Myocyte (in vitro differentiated cells): ENCODE data around the gene RGS12. TPM values are rescaled to one million over a fixed set of nuclear protein-coding genes. Genes with fewer than 3 reads are reported as not detected.
A peak's percentile ranks its signal among the peaks of the same experiment; 100 is the strongest.

Experiments used
- DNase-seq: peaks from one replicate; pipeline ENCODE4 v3.0.0-alpha.2; 2012; ENCODE audit warnings: low read depth
- polyA plus RNA-seq: library from polyadenylated mRNA; unstranded; fragments of >200 nt; gene quantifications from one replicate; pipeline ENCODE4 v1.2.1, GENCODE V29; 2012; ENCODE audit warnings: missing spikeins
- total RNA-seq: library from RNA; depleted of rRNA; stranded (reverse); fragments of >200 nt; gene quantifications from 2 replicates; pipeline ENCODE4 v1.2.3, GENCODE V29; 2014

Gene RGS12, protein sequence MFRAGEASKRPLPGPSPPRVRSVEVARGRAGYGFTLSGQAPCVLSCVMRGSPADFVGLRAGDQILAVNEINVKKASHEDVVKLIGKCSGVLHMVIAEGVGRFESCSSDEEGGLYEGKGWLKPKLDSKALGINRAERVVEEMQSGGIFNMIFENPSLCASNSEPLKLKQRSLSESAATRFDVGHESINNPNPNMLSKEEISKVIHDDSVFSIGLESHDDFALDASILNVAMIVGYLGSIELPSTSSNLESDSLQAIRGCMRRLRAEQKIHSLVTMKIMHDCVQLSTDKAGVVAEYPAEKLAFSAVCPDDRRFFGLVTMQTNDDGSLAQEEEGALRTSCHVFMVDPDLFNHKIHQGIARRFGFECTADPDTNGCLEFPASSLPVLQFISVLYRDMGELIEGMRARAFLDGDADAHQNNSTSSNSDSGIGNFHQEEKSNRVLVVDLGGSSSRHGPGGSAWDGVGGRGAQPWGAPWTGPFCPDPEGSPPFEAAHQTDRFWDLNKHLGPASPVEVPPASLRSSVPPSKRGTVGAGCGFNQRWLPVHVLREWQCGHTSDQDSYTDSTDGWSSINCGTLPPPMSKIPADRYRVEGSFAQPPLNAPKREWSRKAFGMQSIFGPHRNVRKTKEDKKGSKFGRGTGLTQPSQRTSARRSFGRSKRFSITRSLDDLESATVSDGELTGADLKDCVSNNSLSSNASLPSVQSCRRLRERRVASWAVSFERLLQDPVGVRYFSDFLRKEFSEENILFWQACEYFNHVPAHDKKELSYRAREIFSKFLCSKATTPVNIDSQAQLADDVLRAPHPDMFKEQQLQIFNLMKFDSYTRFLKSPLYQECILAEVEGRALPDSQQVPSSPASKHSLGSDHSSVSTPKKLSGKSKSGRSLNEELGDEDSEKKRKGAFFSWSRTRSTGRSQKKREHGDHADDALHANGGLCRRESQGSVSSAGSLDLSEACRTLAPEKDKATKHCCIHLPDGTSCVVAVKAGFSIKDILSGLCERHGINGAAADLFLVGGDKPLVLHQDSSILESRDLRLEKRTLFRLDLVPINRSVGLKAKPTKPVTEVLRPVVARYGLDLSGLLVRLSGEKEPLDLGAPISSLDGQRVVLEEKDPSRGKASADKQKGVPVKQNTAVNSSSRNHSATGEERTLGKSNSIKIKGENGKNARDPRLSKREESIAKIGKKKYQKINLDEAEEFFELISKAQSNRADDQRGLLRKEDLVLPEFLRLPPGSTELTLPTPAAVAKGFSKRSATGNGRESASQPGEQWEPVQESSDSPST (N-terminal part only)
- 27.2 and 29.0 TPM in 2 replicates for total RNA-seq
- 37.9 TPM for polyA plus RNA-seq

- peak; percentile 94 for DNase-seq
Observed at GRCh38 chr4:3292571-3293400, at the start of gene RGS12. Gene RGS12 (plus strand): TSS chr4:3293021. CDS start chr4:3316171, 23,150 bp downstream.

- DNase-seq: no peak
Observed at GRCh38 chr4:3243136-3243780, 49.6 kb upstream of the RGS12 start.

DNA sequence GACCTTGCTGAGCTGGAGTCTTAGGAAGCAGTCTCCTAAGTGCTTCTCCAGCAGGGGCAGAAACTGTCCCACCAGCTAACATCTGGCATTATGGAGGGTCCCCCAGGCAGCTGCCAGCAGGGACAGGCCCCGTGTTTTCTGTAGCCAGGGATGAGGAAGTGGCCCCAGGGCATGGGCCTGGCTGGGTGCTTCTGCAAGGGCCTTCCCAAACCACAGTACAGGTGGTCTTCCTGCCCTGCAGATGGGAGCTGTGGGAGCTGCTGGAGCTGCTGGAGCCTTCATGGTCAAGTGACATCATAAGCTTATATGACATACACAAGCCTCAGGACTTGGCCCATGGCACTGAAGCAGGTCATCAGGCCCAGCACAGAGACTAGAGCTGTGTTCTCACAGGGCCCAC, 48.8 kb upstream of the RGS12 start:
- DNase-seq: no peak

GRCh38 chr4:3244747-3245146, 48.1 kb upstream of the RGS12 start:
- no peak for DNase-seq

GRCh38 chr4:3245676-3246075, 47.1 kb upstream of the RGS12 start:
- no peak for DNase-seq

- no peak for DNase-seq
Observed at GRCh38 chr4:3246458-3247398, 46.1 kb upstream of the RGS12 start.

DNA sequence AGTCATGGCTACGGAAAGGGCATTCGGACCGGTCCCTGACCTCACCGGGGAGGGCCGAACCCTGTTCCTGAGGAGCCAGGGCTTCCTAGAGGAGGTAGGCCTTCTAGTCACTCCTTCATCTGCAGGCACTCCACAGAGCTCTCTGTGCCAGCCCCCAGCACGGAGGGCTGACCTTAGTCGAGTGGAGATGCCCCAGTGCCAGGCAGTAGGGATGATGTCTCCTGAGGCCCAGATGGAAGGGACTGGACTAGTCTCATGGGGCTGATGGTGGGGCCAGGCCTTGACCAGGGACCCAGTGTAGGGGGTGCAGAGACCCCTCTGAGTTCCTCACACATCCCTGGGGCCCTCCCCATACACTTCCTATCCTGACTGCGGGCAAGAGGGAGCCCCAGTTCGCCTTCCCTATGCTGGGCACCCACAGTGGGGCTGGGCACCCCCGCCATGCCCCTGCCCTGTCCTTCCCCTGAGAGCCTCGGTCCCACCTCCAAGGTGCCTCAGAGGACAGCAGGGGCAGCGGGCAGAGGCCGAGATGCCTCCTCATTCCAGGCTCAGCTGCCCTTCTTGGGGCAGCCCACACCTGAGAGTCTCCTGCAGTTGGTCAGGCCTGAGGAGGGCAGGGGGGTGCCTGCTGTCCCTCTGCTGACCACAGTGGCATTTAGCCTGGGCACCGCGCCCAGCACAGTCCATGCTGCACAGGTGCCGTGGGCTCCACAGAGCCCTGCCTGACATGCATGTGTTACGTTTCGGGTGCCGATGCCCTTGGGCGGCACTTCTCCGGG, 45.2 kb upstream of the RGS12 start:
- DNase-seq: peak; percentile 73

- no peak for DNase-seq
Observed at GRCh38 chr4:3248178-3248480, 44.7 kb upstream of the RGS12 start.

- DNase-seq: no peak
Observed at GRCh38 chr4:3248811-3249661, 43.8 kb upstream of the RGS12 start, which contains the start of gene MSANTD1. Gene MSANTD1 (plus strand): TSS chr4:3249159. CDS start chr4:3249223, 64 bp downstream.

GRCh38 chr4:3249711-3250437, 42.9 kb upstream of the RGS12 start:
- no peak for DNase-seq

DNA sequence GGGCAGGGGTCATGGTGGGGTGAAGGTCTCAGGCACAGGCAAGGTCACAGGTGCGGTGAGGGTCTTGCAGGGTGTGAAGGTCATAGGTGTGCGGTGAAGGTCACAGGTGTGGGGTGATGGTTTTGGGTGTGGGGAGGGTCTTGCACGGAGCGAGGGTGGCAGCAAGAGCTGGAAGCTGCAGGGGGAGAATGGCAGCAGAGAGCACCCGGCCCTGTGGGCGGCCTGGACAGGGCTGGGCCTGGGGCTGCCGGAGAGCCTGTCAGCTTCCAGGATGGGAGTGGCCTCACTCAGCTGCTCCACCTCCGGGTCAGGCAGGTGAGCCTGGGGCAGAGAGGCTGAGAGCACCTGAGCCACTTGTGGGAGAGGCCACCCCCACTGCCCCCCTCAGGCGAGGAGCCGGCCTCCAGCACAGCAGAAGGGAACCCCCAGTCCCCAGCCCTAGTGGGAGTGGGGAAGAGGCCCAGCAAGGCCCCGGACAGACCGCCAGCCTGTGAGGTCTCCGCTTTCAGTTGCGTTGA, 42.3 kb upstream of the RGS12 start:
- DNase-seq: no peak

GRCh38 chr4:3250956-3251690, 41.7 kb upstream of the RGS12 start:
- no peak for DNase-seq

DNA sequence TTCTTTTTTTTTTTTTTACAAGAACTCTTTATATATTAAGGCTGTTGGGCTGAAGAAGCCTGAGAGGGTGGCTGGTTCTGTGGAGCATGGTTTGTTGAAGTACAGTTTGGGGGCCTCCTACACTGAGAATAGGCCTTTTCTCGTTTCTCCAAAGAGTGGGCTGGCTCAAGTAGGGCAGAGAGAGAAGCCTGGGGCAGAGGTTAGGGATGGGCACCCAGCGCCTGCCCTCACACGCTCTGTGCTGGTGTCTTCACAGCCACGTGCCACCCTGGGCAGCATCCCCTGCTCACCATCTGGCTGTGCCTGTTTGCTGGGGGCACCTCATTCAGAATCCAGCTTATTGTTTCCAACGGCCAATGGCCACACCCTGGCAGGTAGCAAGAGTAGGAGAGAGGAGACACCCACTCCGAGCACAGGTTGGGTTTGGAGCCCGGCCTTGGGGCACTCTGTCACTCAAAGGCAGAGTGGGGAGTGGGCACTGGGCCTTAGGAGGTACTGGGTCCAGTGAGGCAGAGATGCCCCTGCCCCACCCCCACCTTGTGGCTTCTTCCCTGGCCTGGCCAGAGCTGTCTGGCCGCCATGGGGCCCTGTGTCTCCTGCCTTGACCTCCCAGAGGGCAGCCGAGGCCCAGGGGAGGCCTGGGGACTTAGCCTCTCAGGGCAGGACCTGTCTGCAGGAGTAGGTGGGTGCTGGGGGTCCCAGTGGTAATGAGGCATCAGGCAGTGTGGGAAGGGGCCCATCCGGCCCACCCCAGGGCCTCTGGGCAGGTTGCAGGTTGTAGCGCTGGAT, 40.9 kb upstream of the RGS12 start:
- DNase-seq: no peak

DNA sequence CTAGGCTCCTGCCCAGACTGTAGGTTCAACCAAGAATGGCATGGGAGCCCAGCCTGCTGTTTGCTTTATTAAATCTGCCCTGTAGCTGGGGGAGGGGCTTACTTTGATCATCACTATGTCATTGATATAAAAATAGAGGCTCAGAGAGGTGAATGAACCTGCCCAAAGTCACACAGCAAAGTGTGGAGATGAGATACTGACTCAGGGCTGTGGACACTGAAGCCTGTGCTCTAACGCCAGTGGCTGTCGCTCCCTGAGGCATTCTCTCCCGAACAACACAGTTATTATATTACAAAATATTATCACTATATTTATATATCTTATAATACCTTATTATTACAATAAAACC, 40.4 kb upstream of the RGS12 start:
- no peak for DNase-seq
